Measurements from ENCODE around the gene TLCD5.

TLCD5 gene

GRCh38 chr11:120381401-120381800 is 56.3 kb downstream of the TLCD5 start:
- 90 to 100% methylated on average over 2 to 3 of the region's 7 CpGs for whole genome bisulfite sequencing, 2 experiments (ENCODE audit: insufficient coverage in 2 of 2)
- H3K4me3 ChIP-seq (ENCODE audit: extremely low read depth, insufficient read depth, low read length, poor library complexity, severe bottlenecking): no peak overlapping the region
- peaks cover 18% of the 10 kb centered on the region for H3K4me1 ChIP-seq (ENCODE audit: control insufficient read depth, insufficient read depth, low read length, poor library complexity, severe bottlenecking)
- H3K9me3 ChIP-seq (ENCODE audit: control insufficient read depth, low read length): peaks cover 17% of the 10 kb centered on the region
- no peak overlapping the region for H3K27ac ChIP-seq (ENCODE audit: low read depth, low read length, severe bottlenecking)
- H3K36me3 ChIP-seq (ENCODE audit: control insufficient read depth, insufficient read depth, low read length): no peaks in the 10 kb centered on the region
